ENCODE data around the gene NAT16.

DNA sequence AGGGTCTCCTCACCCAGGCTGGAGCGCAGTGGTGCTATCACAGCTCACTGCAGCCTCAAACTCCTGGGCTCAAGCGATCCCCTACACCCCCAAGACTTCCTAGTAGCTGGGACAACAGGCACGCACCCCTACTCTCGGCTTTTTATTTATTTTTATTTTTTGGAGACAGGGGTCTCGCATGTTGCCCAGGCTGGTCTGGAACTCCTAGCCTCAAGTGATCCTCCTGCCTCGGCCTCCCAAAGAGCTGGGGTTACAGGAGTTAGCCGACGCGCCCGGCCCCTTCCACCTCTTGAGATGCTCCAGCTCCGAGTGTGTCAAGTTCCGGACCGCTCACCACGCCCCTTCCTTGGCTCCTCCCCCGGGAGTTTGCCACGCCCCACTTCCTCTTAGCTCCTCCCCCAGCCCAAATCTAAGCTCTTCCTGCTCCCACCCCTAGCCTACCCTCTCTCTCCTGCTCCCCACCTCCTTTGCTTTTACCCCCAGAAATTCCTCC lies 6.3 kb downstream of the NAT16 start:
- TF ChIP-seq CTCF (IDR thresholded peaks at IDR 0.05) = no peak
- no peak for TF ChIP-seq POLR2A (IDR thresholded peaks at IDR 0.05)
